ENCODE results near the gene LIPE.

The LIPE gene, protein sequence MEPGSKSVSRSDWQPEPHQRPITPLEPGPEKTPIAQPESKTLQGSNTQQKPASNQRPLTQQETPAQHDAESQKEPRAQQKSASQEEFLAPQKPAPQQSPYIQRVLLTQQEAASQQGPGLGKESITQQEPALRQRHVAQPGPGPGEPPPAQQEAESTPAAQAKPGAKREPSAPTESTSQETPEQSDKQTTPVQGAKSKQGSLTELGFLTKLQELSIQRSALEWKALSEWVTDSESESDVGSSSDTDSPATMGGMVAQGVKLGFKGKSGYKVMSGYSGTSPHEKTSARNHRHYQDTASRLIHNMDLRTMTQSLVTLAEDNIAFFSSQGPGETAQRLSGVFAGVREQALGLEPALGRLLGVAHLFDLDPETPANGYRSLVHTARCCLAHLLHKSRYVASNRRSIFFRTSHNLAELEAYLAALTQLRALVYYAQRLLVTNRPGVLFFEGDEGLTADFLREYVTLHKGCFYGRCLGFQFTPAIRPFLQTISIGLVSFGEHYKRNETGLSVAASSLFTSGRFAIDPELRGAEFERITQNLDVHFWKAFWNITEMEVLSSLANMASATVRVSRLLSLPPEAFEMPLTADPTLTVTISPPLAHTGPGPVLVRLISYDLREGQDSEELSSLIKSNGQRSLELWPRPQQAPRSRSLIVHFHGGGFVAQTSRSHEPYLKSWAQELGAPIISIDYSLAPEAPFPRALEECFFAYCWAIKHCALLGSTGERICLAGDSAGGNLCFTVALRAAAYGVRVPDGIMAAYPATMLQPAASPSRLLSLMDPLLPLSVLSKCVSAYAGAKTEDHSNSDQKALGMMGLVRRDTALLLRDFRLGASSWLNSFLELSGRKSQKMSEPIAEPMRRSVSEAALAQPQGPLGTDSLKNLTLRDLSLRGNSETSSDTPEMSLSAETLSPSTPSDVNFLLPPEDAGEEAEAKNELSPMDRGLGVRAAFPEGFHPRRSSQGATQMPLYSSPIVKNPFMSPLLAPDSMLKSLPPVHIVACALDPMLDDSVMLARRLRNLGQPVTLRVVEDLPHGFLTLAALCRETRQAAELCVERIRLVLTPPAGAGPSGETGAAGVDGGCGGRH

DNA sequence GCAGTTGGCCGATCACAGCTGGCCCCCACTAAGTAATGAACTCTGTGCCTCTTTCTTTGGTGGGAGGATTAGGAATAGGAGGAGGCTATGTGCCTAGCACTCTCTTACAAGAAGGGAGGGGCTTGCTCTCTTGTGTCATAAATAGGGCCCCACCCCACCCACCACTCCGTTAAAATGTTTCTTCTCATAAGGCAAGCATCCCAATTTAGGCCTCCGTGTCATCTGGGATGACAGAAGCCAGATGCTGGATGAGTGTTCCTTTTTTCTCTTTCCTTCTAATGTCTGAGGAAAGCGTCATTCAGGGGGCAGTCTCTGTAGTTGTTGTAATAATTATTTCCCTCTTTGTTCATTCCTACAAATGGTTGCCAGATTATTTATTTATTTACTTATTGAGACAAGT lies at the start of gene LIPE:
TSS of gene LIPE (minus strand) at position 76 of the 400 bp plus-strand sequence. CDS start 239 bp downstream, outside the sequence.
- TF ChIP-seq, protein P1, sequence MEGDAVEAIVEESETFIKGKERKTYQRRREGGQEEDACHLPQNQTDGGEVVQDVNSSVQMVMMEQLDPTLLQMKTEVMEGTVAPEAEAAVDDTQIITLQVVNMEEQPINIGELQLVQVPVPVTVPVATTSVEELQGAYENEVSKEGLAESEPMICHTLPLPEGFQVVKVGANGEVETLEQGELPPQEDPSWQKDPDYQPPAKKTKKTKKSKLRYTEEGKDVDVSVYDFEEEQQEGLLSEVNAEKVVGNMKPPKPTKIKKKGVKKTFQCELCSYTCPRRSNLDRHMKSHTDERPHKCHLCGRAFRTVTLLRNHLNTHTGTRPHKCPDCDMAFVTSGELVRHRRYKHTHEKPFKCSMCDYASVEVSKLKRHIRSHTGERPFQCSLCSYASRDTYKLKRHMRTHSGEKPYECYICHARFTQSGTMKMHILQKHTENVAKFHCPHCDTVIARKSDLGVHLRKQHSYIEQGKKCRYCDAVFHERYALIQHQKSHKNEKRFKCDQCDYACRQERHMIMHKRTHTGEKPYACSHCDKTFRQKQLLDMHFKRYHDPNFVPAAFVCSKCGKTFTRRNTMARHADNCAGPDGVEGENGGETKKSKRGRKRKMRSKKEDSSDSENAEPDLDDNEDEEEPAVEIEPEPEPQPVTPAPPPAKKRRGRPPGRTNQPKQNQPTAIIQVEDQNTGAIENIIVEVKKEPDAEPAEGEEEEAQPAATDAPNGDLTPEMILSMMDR (IDR thresholded peaks at IDR 0.05; ENCODE audit: borderline replicate concordance, extremely low read depth, low read length, poor library complexity, severe bottlenecking) = no peak
- TF ChIP-seq EZH2 (IDR thresholded peaks at IDR 0.05; ENCODE audit: borderline replicate concordance, low read depth, low read length, severe bottlenecking) = no peak

DNA sequence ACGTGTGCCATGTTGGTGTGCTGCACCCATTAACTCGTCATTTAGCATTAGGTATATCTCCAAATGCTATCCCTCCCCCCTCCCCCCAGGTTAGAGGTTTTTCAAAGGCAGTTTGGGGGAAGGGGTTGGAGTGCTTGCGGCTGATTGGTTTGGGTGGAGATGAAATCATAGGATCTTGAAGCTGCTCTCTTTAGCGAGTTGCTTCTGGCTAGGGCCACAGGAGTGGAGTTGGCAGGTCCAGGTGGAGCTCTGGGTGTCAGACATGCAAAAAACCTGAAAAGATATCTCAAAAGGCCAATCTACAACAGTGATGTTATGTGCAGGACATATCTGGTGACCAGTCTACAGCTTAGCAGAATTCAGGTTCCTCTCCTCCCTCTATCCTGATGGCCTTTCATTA lies 48.2 kb upstream of the LIPE start:
- Histone ChIP-seq H3K9ac (ENCODE audit: low read depth, low read length) (no peak overlapping the region), H3K4me1 (ENCODE audit: insufficient read depth, low read length) (no peaks in the 10 kb centered on the region)

More for the DNA sequence above, at the start of gene LIPE:
- Histone ChIP-seq H3K27me3 (ENCODE audit: insufficient read depth, low read length, poor library complexity) (no peaks in the 10 kb centered on the region), H3K27ac (ENCODE audit: low read length) (no peak within 1 kb of the TSS), H3K9ac (ENCODE audit: low read depth, low read length) (no peak within 1 kb of the TSS), H4K20me1 (ENCODE audit: insufficient read depth, low read length) (peaks cover 4% of the 10 kb centered on the region), H3K4me1 (ENCODE audit: insufficient read depth, low read length) (peaks cover 15% of the 10 kb centered on the region), H2AFZ (ENCODE audit: low read depth, low read length) (no peak within 1 kb of the TSS), H3K4me3 (ENCODE audit: low read depth in 1 of 2, low read length in 2 of 2) (no peak within 1 kb of the TSS), H3K4me2 (ENCODE audit: insufficient read depth, low read length) (no peak within 1 kb of the TSS), H3K79me2 (ENCODE audit: insufficient read depth, low read length) (no peaks in the 10 kb centered on the region), H3K9me3 (ENCODE audit: insufficient read depth, low read length, severe bottlenecking) (no peaks in the 10 kb centered on the region), H3K36me3 (ENCODE audit: insufficient read depth, low read length) (no peaks in the 10 kb centered on the region)
- ATAC-seq (ENCODE audit: insufficient read depth, low read depth) (no peak), DNase-seq (no peak)

DNA sequence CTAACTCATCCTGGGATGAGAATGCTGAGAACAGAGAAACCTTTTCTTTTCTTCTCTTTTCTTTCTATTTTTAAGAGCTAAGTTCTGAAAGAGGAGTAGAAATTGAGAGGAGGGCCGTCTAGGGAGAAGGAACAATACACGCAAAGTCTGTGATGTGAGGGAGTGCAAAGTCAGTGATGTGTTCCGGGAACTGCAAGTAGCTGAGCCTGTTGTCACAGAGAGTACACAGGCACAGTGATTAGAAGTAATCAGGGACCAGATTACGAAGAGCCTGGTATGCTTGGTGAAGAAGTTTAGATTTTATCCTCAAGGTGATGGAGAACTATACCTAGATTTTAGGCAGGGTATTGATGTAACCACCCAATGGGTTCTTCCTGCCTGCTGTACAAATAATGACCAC lies 47.6 kb upstream of the LIPE start:
- Histone ChIP-seq H3K27me3 (ENCODE audit: insufficient read depth, low read length, poor library complexity) (no peaks in the 10 kb centered on the region), H3K9ac (ENCODE audit: low read depth, low read length) (no peak overlapping the region), H3K9me3 (ENCODE audit: insufficient read depth, low read length, severe bottlenecking) (no peaks in the 10 kb centered on the region), H3K79me2 (ENCODE audit: insufficient read depth, low read length) (no peaks in the 10 kb centered on the region), H3K4me2 (ENCODE audit: insufficient read depth, low read length) (no peak overlapping the region), H4K20me1 (ENCODE audit: insufficient read depth, low read length) (no peaks in the 10 kb centered on the region; the same call in 1 of the 2 replicates), H3K4me3 (ENCODE audit: low read depth in 1 of 2, low read length in 2 of 2) (no peak overlapping the region), H3K4me1 (ENCODE audit: insufficient read depth, low read length) (no peaks in the 10 kb centered on the region), H3K36me3 (ENCODE audit: insufficient read depth, low read length) (no peaks in the 10 kb centered on the region), H3K27ac (ENCODE audit: low read length) (no peak overlapping the region), H2AFZ (ENCODE audit: low read depth, low read length) (no peak overlapping the region)
- TF ChIP-seq, protein P1 (IDR thresholded peaks at IDR 0.05; ENCODE audit: borderline replicate concordance, extremely low read depth, low read length, poor library complexity, severe bottlenecking) = no peak
- TF ChIP-seq EZH2 (IDR thresholded peaks at IDR 0.05; ENCODE audit: borderline replicate concordance, low read depth, low read length, severe bottlenecking) = no peak
- DNase-seq (no peak), ATAC-seq (ENCODE audit: insufficient read depth, low read depth) (no peak)

More for the DNA sequence above, 48.2 kb upstream of the LIPE start:
- Histone ChIP-seq H3K36me3 (ENCODE audit: insufficient read depth, low read length) (no peaks in the 10 kb centered on the region), H4K20me1 (ENCODE audit: insufficient read depth, low read length) (no peaks in the 10 kb centered on the region; the same call in 1 of the 2 replicates), H2AFZ (ENCODE audit: low read depth, low read length) (no peak overlapping the region), H3K79me2 (ENCODE audit: insufficient read depth, low read length) (no peaks in the 10 kb centered on the region), H3K4me2 (ENCODE audit: insufficient read depth, low read length) (no peak overlapping the region), H3K9me3 (ENCODE audit: insufficient read depth, low read length, severe bottlenecking) (no peaks in the 10 kb centered on the region), H3K4me3 (ENCODE audit: low read depth in 1 of 2, low read length in 2 of 2) (no peak overlapping the region), H3K27me3 (ENCODE audit: insufficient read depth, low read length, poor library complexity) (no peaks in the 10 kb centered on the region), H3K27ac (ENCODE audit: low read length) (no peak overlapping the region)
- DNase-seq (no peak), ATAC-seq (ENCODE audit: insufficient read depth, low read depth) (no peak)
- TF ChIP-seq EZH2 (IDR thresholded peaks at IDR 0.05; ENCODE audit: borderline replicate concordance, low read depth, low read length, severe bottlenecking) = no peak
- TF ChIP-seq, protein P1 (IDR thresholded peaks at IDR 0.05; ENCODE audit: borderline replicate concordance, extremely low read depth, low read length, poor library complexity, severe bottlenecking) = no peak

Data from DND-41 (cell line).